IMR-90 (cell line): ENCODE data around the gene GPR39. TPM values are rescaled to one million over a fixed set of nuclear protein-coding genes. Genes with fewer than 3 reads are reported as not detected.

Experiments used
- ATAC-seq: fragments of 200-7000 bp; cut with Tn5 transposase; 2 replicates; pipeline ENCODE4 v1.9.1; 2020; ENCODE audit warnings: low read depth, mild to moderate bottlenecking, moderate library complexity
- BruUV-seq: library from RNA; stranded (reverse); fragments of 400-500 nt; replicated peaks from 2 replicates; lab custom pipeline; 2021; lab: Mats Ljungman, UMichigan
- CTCF ChIA-PET: fragments of 300-600 bp; formaldehyde crosslinking; extraction: SDS; loops from one replicate; lab custom pipeline; 2021; ENCODE audit warnings: antibody characterized with exemption; lab: Yijun Ruan, JAX
- POLR2A ChIA-PET: fragments of 300-600 bp; sonication (Branson Sonifier 250); formaldehyde crosslinking; loops from one replicate; lab custom pipeline; 2022; ENCODE audit warnings: antibody characterized with exemption; ENCODE audit not compliant: unreplicated experiment; lab: Charles Lee
- DNase-seq: peaks from one replicate; pipeline ENCODE4 v3.0.0; 2013
- H2AFZ ChIP-seq: replicated peaks from 2 replicates; pipeline ENCODE3; 2013; ENCODE audit warnings: low read length, mild to moderate bottlenecking; ENCODE audit not compliant: poor library complexity
- H2AK5ac ChIP-seq: 2 replicates; pipeline ENCODE4 v1.6.1; 2013; ENCODE audit warnings: low read depth, low read length, inconsistent platforms
- H2AK9ac ChIP-seq: replicated peaks from 2 replicates; pipeline ENCODE3; 2013; ENCODE audit warnings: mild to moderate bottlenecking, low read depth, low read length, moderate library complexity; ENCODE audit not compliant: poor library complexity
- H2BK120ac ChIP-seq: 2 replicates; pipeline ENCODE4 v1.6.1; 2013; ENCODE audit warnings: low read depth, low read length, inconsistent platforms
- H2BK15ac ChIP-seq: 3 replicates; pipeline ENCODE4 v1.6.1; 2013; ENCODE audit warnings: low read depth, low read length, inconsistent platforms
- H2BK20ac ChIP-seq: 2 replicates; pipeline ENCODE4 v1.6.1; 2013; ENCODE audit warnings: low read depth, mild to moderate bottlenecking, inconsistent platforms, low read length, moderate library complexity
- H2BK5ac ChIP-seq: 2 replicates; pipeline ENCODE4 v1.6.1; 2013; ENCODE audit warnings: mild to moderate bottlenecking, low read depth, low read length, inconsistent platforms; ENCODE audit not compliant: poor library complexity, severe bottlenecking
- H3K14ac ChIP-seq: replicated peaks from 2 replicates; pipeline ENCODE4 v1.6.1; 2013; ENCODE audit warnings: low read depth, low read length, inconsistent platforms
- H3K18ac ChIP-seq: 2 replicates; pipeline ENCODE4 v1.6.1; 2013; ENCODE audit warnings: low read depth, low read length, control low read depth
- H3K23ac ChIP-seq: 2 replicates; pipeline ENCODE4 v1.6.1; 2013; ENCODE audit warnings: low read depth, low read length, inconsistent platforms
- H3K27ac ChIP-seq: 2 replicates; pipeline ENCODE4 v1.5.1; 2013; ENCODE audit warnings: mild to moderate bottlenecking, control low read depth, low read length; ENCODE audit not compliant: insufficient read depth
- H3K27me3 ChIP-seq: 2 replicates; pipeline ENCODE4 v1.6.1; 2013; ENCODE audit warnings: low read length; ENCODE audit not compliant: control insufficient read depth, insufficient read depth
- H3K36me3 ChIP-seq: 2 replicates; pipeline ENCODE4 v1.6.1; 2013; ENCODE audit warnings: low read length, mixed read lengths; ENCODE audit not compliant: control insufficient read depth, insufficient read depth
- H3K4ac ChIP-seq: 2 replicates; pipeline ENCODE4 v1.6.1; 2013; ENCODE audit warnings: low read depth, low read length, inconsistent platforms
- H3K4me1 ChIP-seq: 2 replicates; pipeline ENCODE4 v1.6.1; 2013; ENCODE audit warnings: low read length, mixed read lengths; ENCODE audit not compliant: control insufficient read depth, insufficient read depth
- H3K4me2 ChIP-seq: 2 replicates; pipeline ENCODE4 v1.6.1; 2013; ENCODE audit warnings: low read depth, mild to moderate bottlenecking, control low read depth, low read length, moderate library complexity
- H3K4me3 ChIP-seq: 2 replicates; pipeline ENCODE4 v1.5.1; 2013; ENCODE audit warnings: low read depth, mild to moderate bottlenecking, control low read depth, low read length, moderate library complexity; ENCODE audit not compliant: insufficient read depth
- H3K56ac ChIP-seq: 2 replicates; pipeline ENCODE4 v1.6.1; 2013; ENCODE audit warnings: low read length, inconsistent platforms; ENCODE audit not compliant: insufficient read depth; ENCODE audit errors: extremely low read depth
- H3K79me1 ChIP-seq, 2 experiments: 2 replicates each; pipeline ENCODE4 v1.6.1; 2013; ENCODE audit warnings: low read length in 2 of 2, inconsistent platforms in 1 of 2, low read depth in 1 of 2
- H3K9ac ChIP-seq: 2 replicates; pipeline ENCODE4 v1.6.1; 2013; ENCODE audit warnings: low read depth, low read length, control low read depth
- H3K9me1 ChIP-seq: 2 replicates; pipeline ENCODE4 v1.6.1; 2013; ENCODE audit warnings: low read length, inconsistent platforms; ENCODE audit not compliant: insufficient read depth
- H3K9me3 ChIP-seq: 2 replicates; pipeline ENCODE4 v1.6.1; 2013; ENCODE audit warnings: low read length; ENCODE audit not compliant: control insufficient read depth, insufficient read depth
- H4K20me1 ChIP-seq: 2 replicates; pipeline ENCODE4 v1.6.1; 2013; ENCODE audit warnings: low read length, inconsistent platforms; ENCODE audit not compliant: insufficient read depth
- H4K5ac ChIP-seq: 2 replicates; pipeline ENCODE4 v1.6.1; 2013; ENCODE audit warnings: mild to moderate bottlenecking, low read depth, low read length, control low read depth
- H4K8ac ChIP-seq, 2 experiments: 2 replicates each; pipeline ENCODE4 v1.6.1; 2013; ENCODE audit warnings: low read depth in 2 of 2, low read length in 2 of 2, control low read depth in 1 of 2, inconsistent platforms in 1 of 2
- H4K91ac ChIP-seq: 2 replicates; pipeline ENCODE4 v1.6.1; 2013; ENCODE audit warnings: low read depth, low read length, inconsistent platforms; ENCODE audit not compliant: insufficient read depth
- BHLHE40 ChIP-seq: fragments of 150-350 bp; IDR thresholded peaks from 2 replicates; pipeline ENCODE4 v1.6.1; 2016; ENCODE audit warnings: mild to moderate bottlenecking, low read depth, low read length
- CEBPB ChIP-seq: IDR thresholded peaks from 2 replicates; pipeline ENCODE4 v1.6.1; 2012; ENCODE audit warnings: low read depth, low read length, improper control_type of control experiment
- CHD1 ChIP-seq: IDR thresholded peaks from 2 replicates; pipeline ENCODE4 v1.6.1; 2012; ENCODE audit warnings: low read depth, low read length, improper control_type of control experiment
- FOS ChIP-seq: fragments of 150-350 bp; IDR thresholded peaks from 2 replicates; pipeline ENCODE4 v1.6.1; 2016; ENCODE audit warnings: low read depth, low read length
- MAFK ChIP-seq: IDR thresholded peaks from 2 replicates; pipeline ENCODE4 v1.6.1; 2012; ENCODE audit warnings: low read depth, low read length, improper control_type of control experiment
- MAZ ChIP-seq: IDR thresholded peaks from 2 replicates; pipeline ENCODE4 v1.6.1; 2012; ENCODE audit warnings: low read depth, mild to moderate bottlenecking, low read length, improper control_type of control experiment, moderate library complexity, borderline replicate concordance
- NFE2L2 ChIP-seq: fragments of 150-350 bp; IDR thresholded peaks from 2 replicates; pipeline ENCODE4 v1.6.1; 2016; ENCODE audit warnings: low read depth, mild to moderate bottlenecking, low read length
- POLR2A ChIP-seq: IDR thresholded peaks from 2 replicates; pipeline ENCODE4 v1.6.1; 2012; ENCODE audit warnings: mild to moderate bottlenecking, low read depth, low read length
- RAD21 ChIP-seq: IDR thresholded peaks from 2 replicates; pipeline ENCODE4 v1.6.1; 2012; ENCODE audit warnings: low read length, improper control_type of control experiment
- RCOR1 ChIP-seq: IDR thresholded peaks from 2 replicates; pipeline ENCODE4 v1.6.1; 2012; ENCODE audit warnings: mild to moderate bottlenecking, low read length, improper control_type of control experiment; ENCODE audit not compliant: insufficient replicate concordance
- RFX5 ChIP-seq: IDR thresholded peaks from 2 replicates; pipeline ENCODE4 v1.8.0; 2012; ENCODE audit warnings: low read depth, mild to moderate bottlenecking, low read length, moderate library complexity
- SMC3 ChIP-seq: fragments of 150-350 bp; IDR thresholded peaks from 2 replicates; pipeline ENCODE4 v1.6.1; 2016; ENCODE audit warnings: low read depth, mild to moderate bottlenecking, antibody characterized with exemption, low read length, moderate library complexity
- WGBS, 2 experiments: methylation state at CpG; one replicate each; pipeline versions ENCODE4 v1.1.5 to v1.1.7; 2013; ENCODE audit warnings: missing lambda C conversion rate in 2 of 2; ENCODE audit not compliant: insufficient read length in 1 of 2; ENCODE audit errors: extremely low coverage in 2 of 2; 5-methylcytosine and 5-hydroxymethylcytosine counted together
- dilution Hi-C: fragments of 300-500 bp; cut with HindIII; formaldehyde crosslinking; loops from one replicate; pipeline ENCODE4 v1.14.3; 2018; ENCODE audit warnings: low sequenced_read_pairs; ENCODE audit not compliant: unreplicated experiment
- in situ Hi-C: fragments of 300-500 bp; cut with MboI; formaldehyde crosslinking; loops from 3 replicates; pipeline ENCODE4 v1.14.3; 2019; ENCODE audit warnings: low sequenced_read_pairs, inconsistent platforms, mixed read lengths
- intact Hi-C: fragments of 100-400 bp; cut with micrococcal nuclease; formaldehyde crosslinking; loops from 2 replicates; pipeline ENCODE4 v1.10.0; 2022
- polyA plus RNA-seq, 3 experiments: library from polyadenylated mRNA; depleted of rRNA; stranded (reverse); fragments of >200 nt; gene quantifications; 2 replicates each; pipeline ENCODE4 v1.2.3, GENCODE V29; 2012; ENCODE audit warnings: low replicate concordance in 1 of 3
- total RNA-seq: library from RNA; depleted of rRNA; stranded (reverse); fragments of >200 nt; gene quantifications from 2 replicates; pipeline ENCODE4 v1.2.3, GENCODE V29; 2012
- TF ChIP-seq, protein P1 (sequence below): fragments of 150-350 bp; IDR thresholded peaks from 2 replicates; pipeline ENCODE4 v1.6.1; 2016; ENCODE audit warnings: low read depth, mild to moderate bottlenecking, low read length, moderate library complexity, borderline replicate concordance
- TF ChIP-seq, protein P2 (sequence below): conservative IDR thresholded peaks from 2 replicates; pipeline ENCODE4 v1.5.1; 2012; ENCODE audit warnings: mild to moderate bottlenecking, low read depth, low read length, improper control_type of control experiment

Gene GPR39
- total and polyA plus RNA-seq, 2 of the 4 experiments (the other 2 are of a cell fraction) = 4.4 to 9.0 TPM

DNA sequence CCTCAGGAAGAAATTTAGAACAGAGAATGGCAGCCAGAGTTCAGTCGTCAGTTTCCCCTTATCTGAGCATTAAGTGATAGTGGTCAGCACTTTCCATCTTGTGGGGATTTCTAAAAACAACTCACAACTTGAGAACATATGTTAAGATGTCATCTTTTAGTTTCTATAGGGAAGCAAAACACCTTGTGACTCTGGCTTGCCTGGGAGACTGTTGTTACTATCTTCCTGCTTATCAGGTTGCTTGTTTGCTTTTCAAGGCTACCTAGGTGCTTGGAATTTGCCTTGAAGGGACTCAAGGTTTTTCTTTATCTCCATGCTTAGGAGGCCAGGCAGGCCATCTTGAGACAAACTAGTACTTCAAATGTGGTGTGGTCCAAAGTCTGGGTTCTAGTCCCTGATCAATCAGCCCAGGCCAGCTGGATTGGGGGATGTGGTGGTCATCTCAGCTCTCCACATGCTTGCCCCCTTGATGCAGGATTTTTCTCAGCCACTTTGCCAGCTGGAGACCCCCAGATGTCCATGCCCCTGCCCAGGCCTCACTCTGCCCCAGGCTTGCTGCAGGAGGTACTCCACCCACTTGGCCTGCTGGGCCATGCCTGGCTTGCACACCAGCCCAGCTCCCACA is 127.5 kb downstream of the GPR39 start (continued):
- no peak for TF ChIP-seq BHLHE40
- no peak for TF ChIP-seq CHD1

DNA sequence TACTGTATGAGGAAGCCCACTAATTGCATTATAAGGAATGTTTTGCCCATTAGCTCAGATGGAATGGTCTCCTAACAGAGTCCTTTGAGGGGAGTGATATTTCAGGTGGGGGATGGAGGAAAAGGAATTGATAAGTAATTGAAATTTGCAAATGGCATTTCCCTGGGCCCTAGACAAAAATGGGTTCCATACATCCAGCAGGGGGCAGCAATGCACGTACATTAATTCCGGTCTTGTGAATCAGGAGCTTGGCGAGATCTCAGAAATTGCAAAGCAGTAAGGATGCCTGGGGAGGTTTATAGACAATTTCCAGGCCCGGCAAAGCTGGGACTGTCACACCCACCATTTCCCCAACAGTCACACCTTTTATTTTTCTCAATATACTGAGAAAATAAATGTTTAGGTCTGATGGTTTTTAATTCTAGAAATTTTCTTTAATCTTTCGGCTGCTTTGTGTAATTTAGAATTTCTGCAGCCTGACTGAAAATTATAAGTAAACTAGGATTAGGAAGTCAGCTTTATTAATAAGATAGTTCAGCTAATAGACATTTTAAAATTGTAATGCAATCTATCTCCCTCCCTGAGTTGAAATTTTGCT is 130.6 kb downstream of the GPR39 start:
- no peaks in the 10 kb centered on the region for H3K36me3 ChIP-seq
- H4K5ac ChIP-seq = no peak overlapping the region
- ATAC-seq = peak; percentile 67
- no peak overlapping the region; the same call in 1 of the 2 replicates for H4K91ac ChIP-seq
- H3K4me1 ChIP-seq = peaks cover 3% of the 10 kb centered on the region
- H3K4me3 ChIP-seq = no peak overlapping the region
- WGBS, 2 experiments = no CpG with 5 or more reads among the region's 5 CpGs
- ChIA-PET CTCF (interaction anchor here (0.6 to 1.2 kb wide), 10 partner anchors 8 to 1298 kb away, joined by 3 to 4 read pairs (median 3); no protein-coding TSS in a partner anchor), POLR2A (no interaction called here)
- H3K4ac ChIP-seq = no peak overlapping the region
- no peak overlapping the region for H2AFZ ChIP-seq
- peaks cover 6% of the 10 kb centered on the region; the same call in 1 of the 2 replicates for H3K9me3 ChIP-seq
- H3K14ac ChIP-seq = no peak overlapping the region
- H3K79me1 ChIP-seq = no peaks in the 10 kb centered on the region
- H3K56ac ChIP-seq = no peak overlapping the region
- peaks cover 2% of the 10 kb centered on the region for H3K9me1 ChIP-seq
- H3K23ac ChIP-seq = no peak overlapping the region
- in situ Hi-C loops (loop anchor here (5.0 to 10.0 kb wide), 2 partner anchors 625 to 1018 kb away; partner anchors contain the start of gene NCKAP5), dilution Hi-C loops (no loop called here), intact Hi-C loops (loop anchor here (1.0 to 5.0 kb wide), 4 partner anchors 125 to 1235 kb away; partner anchors contain the start of gene LYPD1)
- H3K27me3 ChIP-seq = no peaks in the 10 kb centered on the region
- peak; percentile 85 for DNase-seq
- H2BK5ac ChIP-seq = no peak overlapping the region
- no peak overlapping the region for H3K27ac ChIP-seq
- no peak overlapping the region for H3K4me2 ChIP-seq
- no peak overlapping the region for H3K9ac ChIP-seq
- H4K8ac ChIP-seq = no peak overlapping the region
- no peak for TF ChIP-seq MAFK
- TF ChIP-seq SMC3 = peak; percentile 84
- no peak for TF ChIP-seq MAZ
- peak; percentile 85 for TF ChIP-seq RAD21
- TF ChIP-seq, protein P1, sequence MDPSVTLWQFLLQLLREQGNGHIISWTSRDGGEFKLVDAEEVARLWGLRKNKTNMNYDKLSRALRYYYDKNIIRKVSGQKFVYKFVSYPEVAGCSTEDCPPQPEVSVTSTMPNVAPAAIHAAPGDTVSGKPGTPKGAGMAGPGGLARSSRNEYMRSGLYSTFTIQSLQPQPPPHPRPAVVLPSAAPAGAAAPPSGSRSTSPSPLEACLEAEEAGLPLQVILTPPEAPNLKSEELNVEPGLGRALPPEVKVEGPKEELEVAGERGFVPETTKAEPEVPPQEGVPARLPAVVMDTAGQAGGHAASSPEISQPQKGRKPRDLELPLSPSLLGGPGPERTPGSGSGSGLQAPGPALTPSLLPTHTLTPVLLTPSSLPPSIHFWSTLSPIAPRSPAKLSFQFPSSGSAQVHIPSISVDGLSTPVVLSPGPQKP = no peak
- TF ChIP-seq POLR2A = no peak
- TF ChIP-seq, protein P2, sequence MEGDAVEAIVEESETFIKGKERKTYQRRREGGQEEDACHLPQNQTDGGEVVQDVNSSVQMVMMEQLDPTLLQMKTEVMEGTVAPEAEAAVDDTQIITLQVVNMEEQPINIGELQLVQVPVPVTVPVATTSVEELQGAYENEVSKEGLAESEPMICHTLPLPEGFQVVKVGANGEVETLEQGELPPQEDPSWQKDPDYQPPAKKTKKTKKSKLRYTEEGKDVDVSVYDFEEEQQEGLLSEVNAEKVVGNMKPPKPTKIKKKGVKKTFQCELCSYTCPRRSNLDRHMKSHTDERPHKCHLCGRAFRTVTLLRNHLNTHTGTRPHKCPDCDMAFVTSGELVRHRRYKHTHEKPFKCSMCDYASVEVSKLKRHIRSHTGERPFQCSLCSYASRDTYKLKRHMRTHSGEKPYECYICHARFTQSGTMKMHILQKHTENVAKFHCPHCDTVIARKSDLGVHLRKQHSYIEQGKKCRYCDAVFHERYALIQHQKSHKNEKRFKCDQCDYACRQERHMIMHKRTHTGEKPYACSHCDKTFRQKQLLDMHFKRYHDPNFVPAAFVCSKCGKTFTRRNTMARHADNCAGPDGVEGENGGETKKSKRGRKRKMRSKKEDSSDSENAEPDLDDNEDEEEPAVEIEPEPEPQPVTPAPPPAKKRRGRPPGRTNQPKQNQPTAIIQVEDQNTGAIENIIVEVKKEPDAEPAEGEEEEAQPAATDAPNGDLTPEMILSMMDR = peak; percentile 78
- no peak for TF ChIP-seq FOS
- no peak for TF ChIP-seq CEBPB
- no peak for TF ChIP-seq NFE2L2
- TF ChIP-seq RCOR1 = no peak
- no peak for TF ChIP-seq CHD1
- TF ChIP-seq RFX5 = no peak
- no TSS peak for BruUV-seq
- no peak overlapping the region for H2BK15ac ChIP-seq
- H2BK120ac ChIP-seq = no peak overlapping the region
- no peak overlapping the region for H2AK5ac ChIP-seq
- H4K20me1 ChIP-seq = no peaks in the 10 kb centered on the region
- H2BK20ac ChIP-seq = no peak overlapping the region
- H3K18ac ChIP-seq = no peak overlapping the region
- no peak overlapping the region for H2AK9ac ChIP-seq
